H9 (cell line): ENCODE results near the gene NEK6. TPM values are rescaled to one million over a fixed set of nuclear protein-coding genes. Genes with fewer than 3 reads are reported as not detected.

Experiments
- DNase-seq: peaks from one replicate; pipeline ENCODE4 v3.0.0-alpha.2; 2017
- H2AFZ ChIP-seq: one replicate; pipeline ENCODE4 v1.6.1; 2013; ENCODE audit warnings: mild to moderate bottlenecking, low read length, control low read depth, moderate library complexity
- H2AK5ac ChIP-seq: 2 replicates; pipeline ENCODE4 v1.6.1; 2013; ENCODE audit warnings: low read length, control low read depth, mixed read lengths; ENCODE audit not compliant: insufficient read length
- H2BK120ac ChIP-seq: one replicate; pipeline ENCODE4 v1.6.1; 2013; ENCODE audit warnings: low read depth, mild to moderate bottlenecking, low read length, control low read depth, inconsistent platforms; ENCODE audit not compliant: poor library complexity, severe bottlenecking
- H2BK12ac ChIP-seq: 2 replicates; pipeline ENCODE4 v1.6.1; 2013; ENCODE audit warnings: low read length, control low read depth, mixed read lengths, low read depth; ENCODE audit not compliant: insufficient read length
- H2BK15ac ChIP-seq: 2 replicates; pipeline ENCODE4 v1.6.1; 2013; ENCODE audit warnings: low read depth, low read length, control low read depth
- H2BK20ac ChIP-seq: one replicate; pipeline ENCODE4 v1.6.1; 2013; ENCODE audit warnings: low read depth, mild to moderate bottlenecking, low read length, control low read depth, inconsistent platforms; ENCODE audit not compliant: poor library complexity, severe bottlenecking
- H2BK5ac ChIP-seq: 2 replicates; pipeline ENCODE4 v1.6.1; 2013; ENCODE audit warnings: low read length, control low read depth, mixed read lengths; ENCODE audit not compliant: insufficient read length
- H3K14ac ChIP-seq: 2 replicates; pipeline ENCODE4 v1.6.1; 2013; ENCODE audit warnings: low read length, control low read depth; ENCODE audit not compliant: insufficient read depth
- H3K18ac ChIP-seq: 2 replicates; pipeline ENCODE4 v1.6.1; 2013; ENCODE audit warnings: low read depth, mild to moderate bottlenecking, mixed read lengths, low read length, control low read depth; ENCODE audit not compliant: insufficient read length
- H3K23ac ChIP-seq: 2 replicates; pipeline ENCODE4 v1.6.1; 2013; ENCODE audit warnings: low read length, control low read depth, mixed read lengths, low read depth; ENCODE audit not compliant: insufficient read length
- H3K23me2 ChIP-seq: 2 replicates; pipeline ENCODE4 v1.6.1; 2013; ENCODE audit warnings: low read depth, mild to moderate bottlenecking, mixed read lengths, low read length, control low read depth; ENCODE audit not compliant: insufficient read length, poor library complexity, severe bottlenecking
- H3K27ac ChIP-seq: 2 replicates; pipeline ENCODE4 v1.5.1; 2013; ENCODE audit warnings: low read length, control low read depth, mixed read lengths, low read depth; ENCODE audit not compliant: insufficient read length
- H3K27me3 ChIP-seq: 2 replicates; pipeline ENCODE4 v1.6.1; 2013; ENCODE audit warnings: low read length, control low read depth, inconsistent platforms; ENCODE audit not compliant: insufficient read depth
- H3K4ac ChIP-seq: 2 replicates; pipeline ENCODE4 v1.6.1; 2013; ENCODE audit warnings: low read depth, mild to moderate bottlenecking, control low read depth, inconsistent platforms, low read length, moderate library complexity
- H3K4me1 ChIP-seq: 2 replicates; pipeline ENCODE4 v1.6.1; 2013; ENCODE audit warnings: low read length, control low read depth, inconsistent platforms; ENCODE audit not compliant: insufficient read depth
- H3K4me2 ChIP-seq: 2 replicates; pipeline ENCODE4 v1.6.1; 2013; ENCODE audit warnings: low read length, control low read depth, mixed read lengths; ENCODE audit not compliant: insufficient read length, insufficient read depth
- H3K56ac ChIP-seq: 2 replicates; pipeline ENCODE4 v1.6.1; 2013; ENCODE audit warnings: low read depth, mild to moderate bottlenecking, mixed read lengths, low read length, control low read depth; ENCODE audit not compliant: insufficient read length
- H3K79me1 ChIP-seq: 2 replicates; pipeline ENCODE4 v1.6.1; 2013; ENCODE audit warnings: low read depth, mild to moderate bottlenecking, moderate library complexity, low read length, control low read depth, inconsistent platforms; ENCODE audit not compliant: insufficient read depth, poor library complexity, severe bottlenecking
- H3K79me2 ChIP-seq: 2 replicates; pipeline ENCODE4 v1.6.1; 2013; ENCODE audit warnings: low read length, control low read depth, inconsistent platforms; ENCODE audit not compliant: insufficient read depth
- H3K9ac ChIP-seq: 2 replicates; pipeline ENCODE4 v1.6.1; 2013; ENCODE audit warnings: low read length, control low read depth, mixed read lengths; ENCODE audit not compliant: insufficient read length; ENCODE audit errors: extremely low read depth
- H3K9me3 ChIP-seq: one replicate; pipeline ENCODE4 v1.6.1; 2013; ENCODE audit warnings: low read depth, low read length, inconsistent platforms; ENCODE audit not compliant: control insufficient read depth
- H3T11ph ChIP-seq: one replicate; pipeline ENCODE4 v1.6.1; 2013; ENCODE audit warnings: mild to moderate bottlenecking, low read length, control low read depth, inconsistent platforms
- H4K20me1 ChIP-seq: one replicate; pipeline ENCODE4 v1.6.1; 2013; ENCODE audit not compliant: control insufficient read depth, insufficient read length, insufficient read depth
- H4K5ac ChIP-seq: 2 replicates; pipeline ENCODE4 v1.6.1; 2013; ENCODE audit warnings: low read depth, mild to moderate bottlenecking, mixed read lengths, low read length, control low read depth; ENCODE audit not compliant: insufficient read length
- H4K8ac ChIP-seq: replicated peaks from 2 replicates; pipeline ENCODE4 v1.6.1; 2013; ENCODE audit warnings: low read length, control low read depth, mixed read lengths, low read depth; ENCODE audit not compliant: insufficient read length
- H4K91ac ChIP-seq: 2 replicates; pipeline ENCODE4 v1.6.1; 2013; ENCODE audit warnings: low read depth, mild to moderate bottlenecking, moderate library complexity, mixed read lengths, low read length, control low read depth; ENCODE audit not compliant: insufficient read length
- H3K27ac Mint-ChIP-seq, 3 experiments: 2 replicates in 2 of 3; 3 replicates in 1 of 3; pipeline ENCODE4 v1.8.0; 2020 to 2021; ENCODE audit warnings: mixed read lengths in 3 of 3, mild to moderate bottlenecking in 1 of 3, moderate library complexity in 1 of 3
- H3K27me3 Mint-ChIP-seq: 2 replicates; pipeline ENCODE4 v1.8.0; 2021; ENCODE audit warnings: low read depth, mild to moderate bottlenecking, moderate library complexity, mixed read lengths
- H3K36me3 Mint-ChIP-seq, 3 experiments: 2 replicates in 2 of 3; 3 replicates in 1 of 3; pipeline ENCODE4 v1.8.0; 2020 to 2021; ENCODE audit warnings: low read depth in 3 of 3, mixed read lengths in 3 of 3; ENCODE audit not compliant: insufficient read depth in 1 of 3
- H3K4me1 Mint-ChIP-seq, 2 experiments: 2 replicates each; pipeline ENCODE4 v1.8.0; 2020; ENCODE audit warnings: mixed read lengths in 2 of 2
- H3K4me3 Mint-ChIP-seq, 2 experiments: 2 replicates in 1 of 2; 3 replicates in 1 of 2; pipeline ENCODE4 v1.8.0; 2020 to 2021; ENCODE audit warnings: mild to moderate bottlenecking in 2 of 2, mixed read lengths in 2 of 2, moderate library complexity in 1 of 2
- H3K9me3 Mint-ChIP-seq, 2 experiments: 2 replicates in 1 of 2; 3 replicates in 1 of 2; pipeline ENCODE4 v1.8.0; 2020; ENCODE audit warnings: mild to moderate bottlenecking in 2 of 2, mixed read lengths in 2 of 2, moderate library complexity in 1 of 2
- CTCF ChIP-seq: fragments of 200-600 bp; sonication (generic); conservative IDR thresholded peaks from 3 replicates; pipeline ENCODE4 v1.8.0; 2021; ENCODE audit warnings: antibody characterized with exemption, mild to moderate bottlenecking
- WGBS: extraction: QIAGEN DNeasy Blood & Tissue Kit; methylation state at CpG from one replicate; pipeline ENCODE4 v1.1.7; 2013; ENCODE audit warnings: missing lambda C conversion rate, low lambda C conversion rate, mixed read lengths; ENCODE audit not compliant: insufficient read length; ENCODE audit errors: extremely low coverage; 5-methylcytosine and 5-hydroxymethylcytosine counted together
- total RNA-seq: library from RNA; stranded (reverse); gene quantifications from 2 replicates; pipeline ENCODE4 v1.2.1, GENCODE V29; 2021

Gene NEK6
- total RNA-seq, 1 experiment from 2014 or later, result 14.3 TPM

DNA sequence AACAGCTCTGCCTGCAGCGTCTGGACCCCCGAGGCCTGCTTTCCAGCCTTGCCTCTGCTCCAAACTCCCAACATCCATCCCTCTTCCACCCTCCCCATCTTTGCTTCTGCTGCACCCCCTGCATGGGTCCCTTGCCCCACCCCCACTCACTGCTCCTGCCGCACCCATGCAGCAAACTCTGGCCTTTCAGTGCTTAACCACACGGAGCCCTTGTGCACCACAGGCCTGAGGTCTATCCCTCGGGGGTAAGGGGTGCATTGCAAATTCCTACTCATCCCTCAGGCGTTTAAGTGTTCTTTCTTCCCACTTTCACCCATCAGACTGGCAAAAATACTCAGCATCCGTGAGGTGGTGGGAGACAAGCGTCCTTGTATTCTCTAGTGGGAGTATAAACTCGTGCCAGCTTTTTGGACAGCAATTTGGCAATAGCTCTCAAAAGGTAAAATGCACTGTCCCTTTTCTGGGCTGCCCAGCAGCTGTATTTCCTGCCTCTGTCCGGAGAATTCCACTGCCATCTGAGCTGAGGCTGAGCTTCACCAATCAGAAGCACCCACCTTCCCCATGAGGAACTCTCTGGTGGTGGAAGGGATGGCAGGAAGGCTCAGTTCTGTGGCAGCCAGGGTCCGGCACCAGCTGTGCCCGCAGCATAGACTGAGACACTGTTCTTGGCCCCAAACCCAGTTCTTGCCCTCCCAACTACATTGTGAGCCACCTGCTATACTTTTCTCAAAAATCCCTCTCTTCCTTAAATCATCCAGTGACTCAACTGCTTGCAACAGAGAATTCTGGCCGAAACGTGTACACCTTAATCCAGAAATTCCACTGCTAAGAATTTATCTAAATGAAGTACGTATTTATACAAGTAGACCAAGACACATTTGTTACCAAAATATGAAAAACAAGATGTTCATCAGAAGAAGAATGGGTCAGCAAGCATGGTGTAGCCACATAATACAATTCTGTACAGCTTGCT is 142.5 kb downstream of the NEK6 start:
- no peak overlapping the region for H3K23ac ChIP-seq
- no peak overlapping the region for H3T11ph ChIP-seq
- no peaks in the 10 kb centered on the region for H3K9me3 ChIP-seq
- H3K23me2 ChIP-seq, result no peaks in the 10 kb centered on the region
- H3K9ac ChIP-seq, result no peak overlapping the region
- no peak for TF ChIP-seq CTCF
- no peak overlapping the region for H3K27ac ChIP-seq
- peak; percentile 31 for DNase-seq
- no peak overlapping the region for H2BK12ac ChIP-seq
- H2BK120ac ChIP-seq, result no peak overlapping the region
- Mint-ChIP-seq H3K4me1 (peaks cover 26 to 34% of the 10 kb centered on the region in 2 experiments), H3K27me3 (no peaks in the 10 kb centered on the region), H3K4me3 (peak overlapping the region in 1 of 2 experiments; percentile 47; a peak in 3 of 5 replicates), H3K9me3 (no peaks in the 10 kb centered on the region), H3K27ac (peak overlapping the region; percentile 81 to 87 (median 81); a peak in 6 of 7 replicates), H3K36me3 (peaks cover 8 to 41% (median 30%) of the 10 kb centered on the region in 3 experiments; a peak in 6 of 7 replicates)
- no peak overlapping the region for H2AFZ ChIP-seq
- no peak overlapping the region for H2BK15ac ChIP-seq
- no peak overlapping the region for H4K8ac ChIP-seq
- H3K56ac ChIP-seq, result no peak overlapping the region
- H4K91ac ChIP-seq, result no peak overlapping the region
- no peak overlapping the region for H3K14ac ChIP-seq
- no peak overlapping the region for H3K4ac ChIP-seq
- H3K27me3 ChIP-seq, result no peaks in the 10 kb centered on the region
- H3K4me2 ChIP-seq, result no peak overlapping the region
- no peaks in the 10 kb centered on the region for H3K79me1 ChIP-seq
- H3K18ac ChIP-seq, result no peak overlapping the region
- no peak overlapping the region for H2BK5ac ChIP-seq
- no peaks in the 10 kb centered on the region for H4K20me1 ChIP-seq
- no peaks in the 10 kb centered on the region for H3K4me1 ChIP-seq
- H2AK5ac ChIP-seq, result no peak overlapping the region
- H3K79me2 ChIP-seq, result peaks cover 5% of the 10 kb centered on the region
- no CpG with 5 or more reads among the region's 15 CpGs for WGBS
- no peak overlapping the region for H4K5ac ChIP-seq
- no peak overlapping the region for H2BK20ac ChIP-seq

Other genes starting within 250 kb of the NEK6 start
- not detected in 2 replicates for gene LHX2, start 246.2 kb upstream of the NEK6 start, total RNA-seq
- gene PSMB7, start 157.5 kb downstream of the NEK6 start, total RNA-seq, result 209 and 216 TPM in 2 replicates
- gene ADGRD2, start 192.5 kb downstream of the NEK6 start, total RNA-seq, result 1.2 and 1.5 TPM in 2 replicates
- gene NR5A1, start 249.4 kb downstream of the NEK6 start, total RNA-seq, result 0.37 and 0.46 TPM in 2 replicates